HepG2 (cell line): Measurements from ENCODE around the gene POFUT2. TPM values are rescaled to one million over a fixed set of nuclear protein-coding genes. Genes with fewer than 3 reads are reported as not detected.

Source experiments
- ATAC-seq: fragments of 200-7000 bp; cut with Tn5 transposase; 3 replicates; pipeline ENCODE4 v1.9.1; 2020; ENCODE audit warnings: mild to moderate bottlenecking, moderate library complexity
- BruUV-seq: library from RNA; stranded (reverse); fragments of 400-500 nt; replicated peaks from 2 replicates; lab custom pipeline; 2021; lab: Mats Ljungman, UMichigan
- CTCF ChIA-PET: fragments of 300-600 bp; formaldehyde crosslinking; extraction: SDS; loops from one replicate; lab custom pipeline; 2021; ENCODE audit warnings: low total read pairs, inconsistent platforms, low intra/inter-chr PET ratio; lab: Yijun Ruan, JAX
- POLR2A ChIA-PET: fragments of 350-600 bp; sonication (Branson Sonifier 250); formaldehyde crosslinking; loops from one replicate; lab custom pipeline; 2020; ENCODE audit warnings: antibody characterized with exemption, inconsistent platforms; lab: Yijun Ruan, JAX
- DNase-seq: peaks from one replicate; pipeline ENCODE4 v3.0.0-alpha.2; 2015; ENCODE audit warnings: low spot score
- FAIRE-seq: peaks from 3 replicates; lab custom pipeline; 2011; peaks lifted over from hg19 to GRCh38; lab: Jason Lieb, UNC
- H2AFZ ChIP-seq: one replicate; pipeline ENCODE4 v1.6.1; 2011; ENCODE audit warnings: low read length, inconsistent platforms
- H3K27ac ChIP-seq: fragments of 300-600 bp; 3 replicates; pipeline ENCODE4 v1.8.0; 2011; ENCODE audit warnings: mixed run types, mild to moderate bottlenecking, mixed read lengths, low read length, inconsistent platforms; ENCODE audit not compliant: insufficient read depth; ENCODE audit errors: extremely low read length
- H3K27me3 ChIP-seq, 2 experiments: fragments of 200-600 bp in 1 of 2; 2 replicates in 1 of 2; 3 replicates in 1 of 2; pipeline versions ENCODE4 v1.6.0 to v1.8.0; 2011; ENCODE audit warnings: low read length in 2 of 2, mild to moderate bottlenecking in 2 of 2, moderate library complexity in 2 of 2, inconsistent platforms in 1 of 2; ENCODE audit not compliant: insufficient read depth in 2 of 2, control insufficient read depth in 1 of 2
- H3K36me3 ChIP-seq, 2 experiments: fragments of 200-600 bp in 1 of 2; replicated peaks in 1 of 2; 2 replicates in 1 of 2; 3 replicates in 1 of 2; pipeline versions ENCODE4 v1.5.1 to v1.8.0; 2011; ENCODE audit warnings: low read length in 2 of 2, inconsistent platforms in 1 of 2; ENCODE audit not compliant: insufficient read depth in 2 of 2, control insufficient read depth in 1 of 2
- H3K4me1 ChIP-seq: 2 replicates; pipeline ENCODE4 v1.5.1; 2012; ENCODE audit warnings: low read length, inconsistent platforms; ENCODE audit not compliant: insufficient read depth
- H3K4me2 ChIP-seq: 2 replicates; pipeline ENCODE4 v1.6.0; 2011; ENCODE audit warnings: low read depth, low read length, inconsistent platforms
- H3K4me3 ChIP-seq, 3 experiments: fragments of 200-600 bp in 1 of 3; sonication (generic), shearing (Covaris generic) in 1 of 3; replicated peaks in 1 of 3; 2 replicates each; pipeline ENCODE4 v1.5.1; 2011 to 2016; ENCODE audit warnings: low read length in 3 of 3, inconsistent platforms in 2 of 3, low read depth in 2 of 3, mild to moderate bottlenecking in 2 of 3, control low read depth in 1 of 3, mixed read lengths in 1 of 3; ENCODE audit not compliant: insufficient read depth in 1 of 3
- H3K79me2 ChIP-seq: one replicate; pipeline ENCODE4 v1.6.1; 2011; ENCODE audit warnings: low read length, inconsistent platforms; ENCODE audit not compliant: insufficient read depth
- H3K9ac ChIP-seq: 2 replicates; pipeline ENCODE4 v1.6.0; 2011; ENCODE audit warnings: mild to moderate bottlenecking, low read depth, low read length, inconsistent platforms; ENCODE audit not compliant: insufficient read depth
- H3K9me3 ChIP-seq: 2 replicates; pipeline ENCODE4 v1.5.1; 2012; ENCODE audit warnings: mild to moderate bottlenecking, low read length
- H4K20me1 ChIP-seq: 2 replicates; pipeline ENCODE4 v1.6.0; 2011; ENCODE audit warnings: inconsistent platforms, mild to moderate bottlenecking, low read length, moderate library complexity; ENCODE audit not compliant: insufficient read depth
- AGO2 ChIP-seq: fragments of 200-400 bp; formaldehyde crosslinking; optimal IDR thresholded peaks from 2 replicates; pipeline ENCODE3; 2017; ENCODE audit warnings: mild to moderate bottlenecking, low read depth, low read length, moderate library complexity
- DDIT3 ChIP-seq: sonication (generic); formaldehyde crosslinking; IDR thresholded peaks from 2 replicates; pipeline ENCODE4 v1.4.0; 2020; ENCODE audit warnings: mild to moderate bottlenecking, missing genetic modification reagents
- ZNF512B ChIP-seq: sonication (generic); formaldehyde crosslinking; IDR thresholded peaks from 2 replicates; pipeline ENCODE4 v1.5.1; 2020; ENCODE audit warnings: missing genetic modification reagents, mild to moderate bottlenecking, borderline replicate concordance
- ZNF737 ChIP-seq: sonication (generic); formaldehyde crosslinking; IDR thresholded peaks from 2 replicates; pipeline ENCODE4 v1.5.0; 2020; ENCODE audit warnings: missing genetic modification reagents, mild to moderate bottlenecking, borderline replicate concordance
- WGBS: methylation state at CpG from one replicate; pipeline ENCODE4 v1.1.6; 2017; ENCODE audit warnings: low lambda C conversion rate; 5-methylcytosine and 5-hydroxymethylcytosine counted together
- in situ Hi-C: cut with HindIII; loops from 2 replicates; pipeline ENCODE4 v1.10.0; 2017; ENCODE audit warnings: low pct_unique_long_range_greater_than_20kb; ENCODE audit not compliant: extremely low pct_ligation_motif_present
- intact Hi-C: fragments of 100-400 bp; cut with micrococcal nuclease; formaldehyde crosslinking; loops from one replicate; pipeline ENCODE4 v1.10.0; 2022; ENCODE audit not compliant: unreplicated experiment
- polyA plus RNA-seq, 8 experiments: library from polyadenylated mRNA; depleted of rRNA in 3 of 8; stranded (reverse) in 7 of 8; unstranded in 1 of 8; fragments of >200 nt; fragmentation: Illumina TruSeq in 4 of 8; extraction: Trizol in 4 of 8; gene quantifications; 2 replicates each; pipeline versions ENCODE4 v1.2.1 to v1.2.3, GENCODE V29; 2011 to 2016; ENCODE audit warnings: low read depth in 4 of 8, missing spikeins in 1 of 8, mixed read lengths in 1 of 8; ENCODE audit not compliant: insufficient read depth in 1 of 8
- total RNA-seq, 5 experiments: library from RNA; depleted of rRNA; stranded (reverse); fragments of >200 nt; fragmentation: Illumina TruSeq; extraction: Trizol; gene quantifications; 2 replicates each; pipeline ENCODE4 v1.2.3, GENCODE V29; 2016; ENCODE audit warnings: low read depth in 1 of 5

POFUT2 gene
- total and polyA plus RNA-seq, 2 of the 13 experiments (the other 11 are each of a cell fraction or from before 2014, with no cell fraction given): 22.8 to 24.0 TPM

GRCh38 chr21:45304476-45304830 lies 16.8 kb upstream of the POFUT2 start:
- TF ChIP-seq ZNF512B (CRISPR knock-in tag): no peak
- TF ChIP-seq DDIT3 (CRISPR knock-in tag): no peak
- TF ChIP-seq AGO2: peak; percentile 1
- no peak for TF ChIP-seq ZNF737 (CRISPR knock-in tag)
- CTCF ChIA-PET: no interaction called here
- intact Hi-C loops: no loop called here
- POLR2A ChIA-PET: no interaction called here
- H3K4me2 ChIP-seq: no peak overlapping the region
- H3K27ac ChIP-seq: no peak overlapping the region
- no peaks in the 10 kb centered on the region for H4K20me1 ChIP-seq
- BruUV-seq: no TSS peak
- H3K36me3 ChIP-seq: no peaks in the 10 kb centered on the region
- no peak overlapping the region for H2AFZ ChIP-seq
- in situ Hi-C loops: no loop called here
- DNase-seq: no peak
- H3K27me3 ChIP-seq: no peaks in the 10 kb centered on the region
- no peaks in the 10 kb centered on the region for H3K9me3 ChIP-seq
- H3K4me1 ChIP-seq: peaks cover 42% of the 10 kb centered on the region
- WGBS: 84% methylated on average over 4 of the region's 6 CpGs
- H3K9ac ChIP-seq: no peak overlapping the region
- H3K4me3 ChIP-seq: no peak overlapping the region
- no peak for ATAC-seq
- FAIRE-seq: no peak
- H3K79me2 ChIP-seq: no peaks in the 10 kb centered on the region
